Rectal smooth muscle tissue (tissue), 1 donor: ENCODE measurements around the gene RNF19B.
A peak's percentile ranks its signal among the peaks of the same experiment; 100 is the strongest.

Experiments used
- H3K27ac ChIP-seq: one replicate; pipeline ENCODE4 v1.7.0; 2013; ENCODE audit warnings: low read depth, low read length, inconsistent platforms
- H3K27me3 ChIP-seq: one replicate; pipeline ENCODE4 v1.7.0; 2013; ENCODE audit warnings: low read length; ENCODE audit not compliant: control insufficient read depth, insufficient read depth
- H3K36me3 ChIP-seq: one replicate; pipeline ENCODE4 v1.7.0; 2013; ENCODE audit warnings: low read length; ENCODE audit not compliant: control insufficient read depth, insufficient read depth
- H3K4me1 ChIP-seq: one replicate; pipeline ENCODE4 v1.7.0; 2013; ENCODE audit warnings: low read length; ENCODE audit not compliant: control insufficient read depth, insufficient read depth
- H3K4me3 ChIP-seq: one replicate; pipeline ENCODE4 v1.7.0; 2013; ENCODE audit warnings: low read length
- H3K9ac ChIP-seq: one replicate; pipeline ENCODE4 v1.7.0; 2013; ENCODE audit warnings: low read length

RNF19B gene

GRCh38 chr1:32900371-32900955, 64.1 kb downstream of the RNF19B start:
- peak overlapping the region; percentile 79 for H3K9ac ChIP-seq
- H3K4me1 ChIP-seq, result no peaks in the 10 kb centered on the region
- H3K4me3 ChIP-seq, result peak overlapping the region; percentile 76
- no peaks in the 10 kb centered on the region for H3K27me3 ChIP-seq
- no peak overlapping the region for H3K27ac ChIP-seq
- H3K36me3 ChIP-seq, result no peaks in the 10 kb centered on the region

- peak overlapping the region; percentile 76 for H3K4me3 ChIP-seq
- H3K27me3 ChIP-seq, result no peaks in the 10 kb centered on the region
- H3K4me1 ChIP-seq, result no peaks in the 10 kb centered on the region
- H3K9ac ChIP-seq, result no peak overlapping the region
- H3K36me3 ChIP-seq, result no peaks in the 10 kb centered on the region
- H3K27ac ChIP-seq, result no peak overlapping the region
Measured at GRCh38 chr1:32899586-32900296, 64.9 kb downstream of the RNF19B start.

DNA sequence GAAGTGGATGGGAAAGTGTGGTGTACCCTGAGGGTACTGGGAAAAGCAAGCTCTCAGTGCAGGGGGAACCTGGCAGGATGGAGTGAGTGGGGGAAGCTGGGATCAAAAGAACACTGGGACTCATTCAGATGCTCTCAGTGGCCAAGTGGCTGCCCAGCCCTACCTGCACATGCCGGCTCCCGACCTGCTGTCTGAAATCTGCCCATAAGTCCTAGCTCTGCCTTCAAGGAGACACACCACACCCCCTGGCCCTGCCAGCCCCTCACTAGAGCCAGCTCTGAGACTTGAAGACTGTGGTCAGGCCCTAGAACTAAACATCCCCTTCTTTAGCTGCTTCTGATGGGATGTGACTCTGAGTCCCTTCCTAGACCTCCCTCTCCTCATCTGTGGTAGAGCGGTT, 65.7 kb downstream of the RNF19B start:
- no peaks in the 10 kb centered on the region for H3K27me3 ChIP-seq
- H3K27ac ChIP-seq, result no peak overlapping the region
- H3K4me3 ChIP-seq, result no peak overlapping the region

DNA sequence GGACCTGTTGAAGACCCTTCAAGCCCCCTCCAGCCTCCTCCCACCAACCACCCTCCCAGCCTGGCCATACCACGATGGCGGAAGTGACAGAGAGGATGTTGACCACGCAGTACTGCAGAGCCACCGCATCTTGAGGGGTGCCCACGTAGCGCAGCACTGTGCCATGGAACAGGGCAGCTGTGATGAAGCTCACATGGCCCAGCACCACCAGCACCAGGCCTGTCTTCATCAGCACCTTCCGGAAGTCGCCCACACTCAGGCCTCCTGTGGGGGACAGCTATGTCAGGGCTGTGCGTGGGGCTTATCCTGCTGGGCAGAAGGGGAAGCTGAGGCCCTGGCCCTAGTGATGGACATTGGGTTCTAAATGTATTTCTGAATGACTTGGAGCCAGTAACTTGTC, 66.6 kb downstream of the RNF19B start:
- Histone ChIP-seq H3K9ac (no peak overlapping the region), H3K27me3 (no peaks in the 10 kb centered on the region), H3K4me1 (no peaks in the 10 kb centered on the region), H3K4me3 (no peak overlapping the region), H3K27ac (no peak overlapping the region), H3K36me3 (no peaks in the 10 kb centered on the region)

More for the DNA sequence above, 65.7 kb downstream of the RNF19B start:
- Histone ChIP-seq H3K4me1 (no peaks in the 10 kb centered on the region), H3K36me3 (no peaks in the 10 kb centered on the region), H3K9ac (no peak overlapping the region)

GRCh38 chr1:32897082-32898049, 67.2 kb downstream of the RNF19B start:
- peaks cover 4% of the 10 kb centered on the region for H3K27me3 ChIP-seq
- no peak overlapping the region for H3K27ac ChIP-seq
- H3K4me3 ChIP-seq, result no peak overlapping the region
- no peaks in the 10 kb centered on the region for H3K36me3 ChIP-seq
- no peak overlapping the region for H3K9ac ChIP-seq
- H3K4me1 ChIP-seq, result peaks cover 2% of the 10 kb centered on the region

- Histone ChIP-seq H3K36me3 (no peaks in the 10 kb centered on the region), H3K27ac (no peak overlapping the region), H3K4me3 (no peak overlapping the region), H3K9ac (no peak overlapping the region), H3K27me3 (peaks cover 8% of the 10 kb centered on the region), H3K4me1 (peaks cover 2% of the 10 kb centered on the region)
Measured at GRCh38 chr1:32896451-32896850, 68.2 kb downstream of the RNF19B start.

DNA sequence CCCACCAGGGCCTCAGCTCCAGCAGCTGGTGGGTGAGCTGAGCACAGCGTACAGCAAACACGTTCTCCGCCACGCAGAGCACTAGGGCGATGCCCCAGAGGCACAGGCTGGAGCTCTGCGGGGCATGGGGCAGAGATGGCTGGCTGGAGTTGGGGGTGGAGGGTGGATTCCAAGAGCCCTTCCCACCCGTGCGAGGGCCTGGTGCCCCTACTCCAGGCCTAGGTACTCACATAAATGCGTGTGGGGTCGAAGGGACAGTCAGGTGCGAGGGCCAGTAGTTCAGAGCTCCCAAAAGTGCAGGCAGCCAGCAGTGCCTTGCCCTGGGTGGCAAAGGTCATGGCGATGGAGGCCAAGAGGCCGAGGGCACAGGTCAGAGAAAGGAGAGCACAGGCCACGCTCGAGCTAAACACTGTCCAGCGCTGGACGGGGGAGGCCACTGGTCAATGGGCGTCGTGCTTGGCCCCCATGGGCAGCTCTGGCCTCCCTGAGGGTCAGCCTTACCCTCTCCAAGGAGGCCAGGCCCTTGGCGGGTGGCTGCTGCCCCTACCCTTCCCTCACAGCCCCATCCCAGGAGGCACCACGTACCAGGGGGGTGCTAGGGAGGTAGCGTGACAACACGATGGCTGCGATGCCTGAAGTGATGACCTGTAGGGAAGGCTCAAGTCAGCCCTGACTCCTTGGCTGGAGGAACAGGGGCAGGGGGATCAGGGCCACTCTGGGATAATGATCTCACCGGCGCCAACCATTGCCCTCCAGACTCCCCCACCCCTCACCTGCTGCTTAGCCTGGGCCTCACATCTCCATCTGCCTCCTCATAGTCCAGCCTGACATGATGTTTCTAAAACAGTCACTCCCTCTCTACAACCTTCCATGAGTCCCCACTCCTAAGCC, 69.0 kb downstream of the RNF19B start:
- H3K27me3 ChIP-seq, result peaks cover 11% of the 10 kb centered on the region
- peaks cover 2% of the 10 kb centered on the region for H3K4me1 ChIP-seq
- H3K4me3 ChIP-seq, result no peak overlapping the region
- no peak overlapping the region for H3K27ac ChIP-seq
- H3K9ac ChIP-seq, result no peak overlapping the region
- H3K36me3 ChIP-seq, result no peaks in the 10 kb centered on the region

DNA sequence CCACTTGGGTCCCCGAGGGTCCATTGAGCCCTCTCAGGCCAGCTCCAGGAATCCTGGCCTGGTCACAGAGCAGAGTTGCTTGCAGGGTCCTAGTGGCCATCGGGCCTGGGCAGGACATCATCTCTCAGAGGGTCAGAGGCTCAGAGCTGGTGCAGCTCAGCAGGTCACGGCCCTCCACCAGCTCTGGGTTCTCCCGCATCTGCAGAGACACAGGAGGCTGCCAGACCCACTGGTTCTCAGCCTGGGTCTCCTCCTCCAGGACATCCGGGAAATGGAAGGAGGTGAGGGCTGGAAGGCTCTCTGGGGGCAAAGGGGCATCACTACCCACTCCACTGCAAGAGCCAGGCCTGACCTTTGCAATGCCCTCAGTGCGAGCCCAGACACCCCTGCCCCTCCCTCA, 69.9 kb downstream of the RNF19B start:
- H3K27me3 ChIP-seq, result peaks cover 11% of the 10 kb centered on the region
- H3K4me3 ChIP-seq, result no peak overlapping the region
- H3K9ac ChIP-seq, result no peak overlapping the region
- H3K27ac ChIP-seq, result no peak overlapping the region
- H3K4me1 ChIP-seq, result peaks cover 2% of the 10 kb centered on the region
- no peaks in the 10 kb centered on the region for H3K36me3 ChIP-seq

DNA sequence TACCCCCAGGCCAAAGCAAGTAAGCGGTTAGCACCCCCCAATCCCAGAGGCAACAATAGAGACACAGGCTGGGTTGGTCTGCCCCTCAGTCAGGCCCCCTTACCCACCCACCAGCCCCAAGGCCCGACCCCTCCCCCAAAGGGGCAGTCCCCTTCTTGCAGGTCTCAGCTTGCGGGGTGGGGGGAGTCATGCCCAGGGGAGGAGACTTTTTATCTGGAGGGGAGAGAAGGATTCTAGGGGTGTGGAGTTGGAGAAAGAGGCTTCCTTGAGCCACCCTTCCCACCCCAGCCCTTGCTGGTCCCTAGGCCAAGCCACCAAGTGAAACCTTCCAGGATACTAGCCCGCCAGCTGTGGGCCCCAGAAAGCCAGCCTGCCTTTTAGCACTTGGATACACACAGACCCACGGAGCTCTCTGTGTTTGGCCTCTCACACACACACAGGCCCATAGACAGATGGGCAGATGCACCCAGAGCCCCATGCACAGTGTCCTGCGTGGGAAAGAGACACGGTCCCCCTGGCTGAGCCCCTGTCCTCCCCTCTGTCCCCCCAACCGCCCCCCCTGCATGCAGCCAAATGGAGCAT, 70.5 kb downstream of the RNF19B start:
- no peak overlapping the region for H3K4me3 ChIP-seq
- H3K27me3 ChIP-seq, result peaks cover 11% of the 10 kb centered on the region
- H3K36me3 ChIP-seq, result no peaks in the 10 kb centered on the region
- no peak overlapping the region for H3K27ac ChIP-seq
- peaks cover 2% of the 10 kb centered on the region for H3K4me1 ChIP-seq
- no peak overlapping the region for H3K9ac ChIP-seq

GRCh38 chr1:32893198-32894018, 71.2 kb downstream of the RNF19B start:
- H3K27ac ChIP-seq, result no peak overlapping the region
- no peak overlapping the region for H3K9ac ChIP-seq
- H3K4me3 ChIP-seq, result peak overlapping the region; percentile 49
- peaks cover 2% of the 10 kb centered on the region for H3K4me1 ChIP-seq
- peaks cover 13% of the 10 kb centered on the region for H3K27me3 ChIP-seq
- H3K36me3 ChIP-seq, result no peaks in the 10 kb centered on the region
